HG02840 (cell line): Measurements from ENCODE around the gene CCDC157.
"Not testable (repeated sequence)": the region's sequence is repeated elsewhere in the genome, so short reads cannot be mapped to it uniquely, and the experiment has no call there.

Experiments used
- ATAC-seq: cut with Tn5 transposase; IDR thresholded peaks from one replicate; pipeline ENCODE4 v1.9.1; 2021; ENCODE audit warnings: mild to moderate bottlenecking, moderate library complexity, moderate number of reproducible peaks; ENCODE audit not compliant: unreplicated experiment, low FRiP score

The CCDC157 gene

DNA sequence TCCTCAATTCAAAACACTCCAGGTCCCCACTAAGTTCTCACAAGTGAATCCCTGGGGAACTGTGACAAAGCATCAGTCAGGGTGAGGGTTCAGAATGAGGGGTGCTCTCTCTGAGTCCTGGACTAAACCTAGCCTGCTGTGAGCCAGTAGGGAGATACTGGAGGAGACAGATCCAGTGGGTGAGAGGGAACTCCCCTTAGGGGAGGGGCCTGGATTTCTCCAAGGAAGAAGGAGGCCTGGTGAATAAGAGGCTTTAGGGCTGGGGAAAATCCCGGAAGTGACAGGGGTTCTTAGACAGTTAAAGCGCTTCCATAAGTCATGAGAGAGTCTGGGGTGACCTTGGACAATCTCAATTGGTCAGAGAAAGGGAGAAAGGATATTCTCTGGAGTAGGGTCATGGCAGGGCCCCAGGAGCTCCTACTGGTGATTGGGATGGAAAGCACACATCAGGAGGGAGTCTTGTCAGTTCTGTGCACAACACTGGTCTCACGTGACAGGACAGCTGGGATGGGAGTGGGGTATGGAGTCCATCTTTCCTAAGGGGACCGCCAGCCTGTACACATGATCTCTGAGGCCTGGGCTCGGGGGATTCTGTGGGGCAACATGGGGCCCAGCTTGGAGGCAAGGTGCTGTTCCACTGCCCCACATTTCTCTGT lies 31.6 kb upstream of the CCDC157 start:
- ATAC-seq = no peak

GRCh38 chr22:30325724-30326254 lies 31.0 kb upstream of the CCDC157 start:
- no peak for ATAC-seq

- ATAC-seq = peak; percentile 9
These were observed 30.5 kb upstream of the CCDC157 start for GRCh38 chr22:30326255-30326705.

- ATAC-seq = peak; percentile 84
These were observed 30.0 kb upstream of the CCDC157 start, which contains the start of gene TBC1D10A for GRCh38 chr22:30326706-30327362. TSS of gene TBC1D10A (minus strand) at chr22:30326941. CDS start at chr22:30326881, 60 bp downstream.

GRCh38 chr22:30327864-30328345 lies 28.9 kb upstream of the CCDC157 start:
- no peak for ATAC-seq

GRCh38 chr22:30328466-30329049 lies 28.2 kb upstream of the CCDC157 start:
- ATAC-seq = no peak

DNA sequence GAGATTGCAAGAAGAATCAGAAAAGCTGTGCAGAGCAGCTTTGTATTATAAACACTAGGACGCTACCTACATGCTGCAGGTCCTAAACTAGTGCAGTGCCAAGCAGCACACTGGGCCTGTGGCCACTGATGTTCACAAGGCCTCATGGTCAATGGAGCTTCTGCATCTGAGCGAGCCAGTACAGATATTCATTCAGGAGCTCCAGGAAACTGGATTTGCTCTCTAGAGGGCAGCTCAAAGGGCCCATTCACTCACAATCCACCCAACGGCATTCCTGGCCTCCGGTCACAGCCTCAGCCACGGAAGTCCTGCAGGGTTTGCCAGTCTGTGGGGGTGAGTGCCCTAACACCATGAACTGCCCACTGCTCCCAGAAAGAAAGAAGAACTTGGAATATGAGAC lies 24.3 kb upstream of the CCDC157 start:
- no peak for ATAC-seq

GRCh38 chr22:30332994-30333706 lies 23.7 kb upstream of the CCDC157 start:
- no peak for ATAC-seq

- ATAC-seq = no peak
These were observed 23.1 kb upstream of the CCDC157 start for GRCh38 chr22:30333707-30334087.

DNA sequence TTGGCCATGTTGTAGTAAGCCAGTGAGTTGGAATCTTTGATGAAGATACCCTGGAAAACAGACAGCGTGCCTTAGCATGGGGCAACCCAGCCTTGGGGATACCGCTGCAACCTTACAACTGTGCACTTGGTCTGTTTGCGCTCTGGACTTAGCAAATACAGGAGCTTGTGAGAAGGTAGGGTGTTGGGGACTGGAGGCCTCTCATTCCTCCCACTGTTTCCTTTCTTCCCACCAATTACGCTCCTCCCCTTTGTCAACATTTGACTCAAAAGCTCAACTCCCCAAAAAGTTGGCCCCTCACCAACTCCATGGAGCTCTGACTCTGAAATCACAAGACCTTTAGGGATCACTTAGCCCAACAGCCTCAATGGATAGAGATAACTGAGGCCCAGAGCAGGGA lies 22.2 kb upstream of the CCDC157 start:
- ATAC-seq = no peak

DNA sequence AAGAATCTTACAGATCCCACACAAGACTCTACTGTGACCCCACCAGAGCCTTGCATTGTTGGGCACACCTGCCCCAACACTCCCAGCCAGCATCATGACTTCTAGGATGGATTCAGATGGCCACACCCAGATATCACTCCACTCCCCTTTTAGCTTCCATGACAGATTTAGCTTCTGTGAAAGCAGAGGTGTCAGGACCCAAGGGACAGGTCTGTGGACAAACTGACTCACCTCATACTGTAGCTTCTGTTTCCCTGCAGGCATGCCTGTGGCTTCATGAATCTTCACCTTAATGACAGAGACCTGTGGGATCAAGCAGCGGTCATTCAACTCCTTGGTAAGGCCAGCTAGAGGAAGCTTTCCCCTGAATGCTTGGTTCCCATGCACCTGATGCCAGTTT lies 21.6 kb upstream of the CCDC157 start:
- no peak for ATAC-seq

- no peak for ATAC-seq
These were observed 19.9 kb upstream of the CCDC157 start for GRCh38 chr22:30336752-30337460.

GRCh38 chr22:30337461-30337778 lies 19.4 kb upstream of the CCDC157 start:
- ATAC-seq = no peak

DNA sequence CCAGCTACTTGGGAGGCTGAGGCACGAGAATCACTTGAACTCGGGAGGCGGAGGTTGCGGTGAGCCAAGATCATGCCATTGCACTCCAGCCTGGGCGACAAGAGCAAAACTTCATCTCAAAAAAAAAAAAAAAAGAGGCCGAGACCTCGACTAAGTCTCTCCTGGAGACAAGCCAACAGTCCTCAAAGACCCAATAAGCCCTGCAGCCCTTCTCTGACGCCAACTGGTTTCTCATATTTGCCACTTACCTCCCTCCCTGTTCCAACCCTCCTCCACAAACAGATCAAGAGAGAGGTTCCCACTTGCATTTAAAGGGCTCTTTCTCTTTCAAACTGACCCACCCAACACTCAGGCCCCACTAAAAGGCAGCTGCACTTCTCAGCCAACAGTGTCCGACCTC lies 18.5 kb upstream of the CCDC157 start:
- not testable (repeated sequence) for ATAC-seq

GRCh38 chr22:30338802-30339201 lies 18.0 kb upstream of the CCDC157 start:
- ATAC-seq = no peak

DNA sequence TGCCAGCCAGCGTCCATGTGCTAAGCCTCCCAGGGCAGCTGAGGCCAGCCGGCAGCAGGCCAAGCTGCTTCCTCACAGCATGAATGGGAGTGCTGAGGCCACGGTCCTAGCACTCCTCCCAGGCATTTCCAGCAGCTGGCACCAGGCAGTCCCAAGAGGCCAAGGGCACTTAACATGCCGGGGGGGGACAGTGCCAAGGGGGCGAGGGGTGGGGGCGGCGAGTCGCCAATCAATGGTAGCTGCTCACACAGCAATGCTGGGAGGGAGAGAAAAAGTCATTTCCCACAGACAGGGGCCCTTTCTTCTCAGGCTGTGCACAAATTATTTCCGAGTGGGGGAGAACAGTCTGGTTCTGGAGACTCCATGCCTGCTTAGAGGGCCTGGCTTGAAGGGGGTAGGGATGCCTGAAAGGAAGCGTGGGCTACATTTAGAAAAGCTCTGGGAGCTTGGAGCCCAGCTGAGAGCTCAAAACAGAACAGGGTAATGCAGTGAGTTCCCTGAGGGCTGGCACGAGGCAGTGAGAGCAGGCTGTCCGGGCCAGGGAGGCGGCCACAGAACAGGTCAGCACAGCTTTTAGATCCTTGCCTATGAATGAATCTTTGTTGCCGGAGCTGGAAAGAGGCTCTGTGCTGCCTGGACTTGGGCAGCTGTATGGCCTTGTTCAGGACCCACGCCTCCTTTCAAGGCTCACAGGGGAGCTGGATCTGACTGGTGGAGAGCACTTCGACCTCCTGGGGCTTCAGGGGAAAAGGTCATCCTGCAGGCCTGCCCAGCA lies 15.7 kb upstream of the CCDC157 start:
- ATAC-seq = no peak

GRCh38 chr22:30344447-30345200 lies 12.2 kb upstream of the CCDC157 start:
- ATAC-seq = no peak

DNA sequence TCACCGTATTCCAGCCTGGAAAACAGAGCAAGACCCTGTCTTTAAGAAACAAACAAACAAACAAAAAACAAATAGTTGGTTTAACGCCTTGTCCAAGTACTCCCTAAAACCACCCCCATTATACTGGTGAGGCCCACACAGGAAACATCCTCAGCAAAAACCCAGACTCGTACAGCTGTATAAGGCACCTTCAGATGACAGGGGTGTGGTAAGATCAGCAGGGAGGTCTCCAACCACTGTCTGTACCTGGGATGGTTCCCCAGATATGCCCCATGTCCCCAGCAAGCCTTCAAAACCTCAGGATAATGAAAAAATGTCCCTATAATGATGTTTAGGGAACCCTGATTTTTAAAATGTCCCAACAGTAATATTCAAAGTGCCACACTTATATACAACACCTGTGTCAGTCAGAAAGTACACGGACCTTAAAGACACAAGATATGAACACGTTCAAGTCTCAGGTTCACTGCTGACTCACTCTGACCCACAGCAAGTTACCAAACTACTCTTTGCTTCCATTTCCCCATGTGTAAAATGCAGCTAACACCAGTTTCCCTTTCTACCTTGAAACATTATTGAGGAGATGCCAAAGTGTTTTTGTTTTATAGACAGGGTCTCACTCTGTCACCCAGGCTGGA lies 9.4 kb upstream of the CCDC157 start:
- ATAC-seq = no peak
